NCI-H187 (cell line): ENCODE measurements around the gene ANO10.
"Not testable (repeated sequence)": the region's sequence is repeated elsewhere in the genome, so short reads cannot be mapped to it uniquely, and the experiment has no call there.

Experiments
- DNase-seq, 2 experiments: peaks; one replicate each; lab custom pipeline; 2025; lab: John Stamatoyannopoulos, UW

The ANO10 gene

GRCh38 chr3:43518515-43518914 lies 103.3 kb downstream of the ANO10 start:
- DNase-seq = not testable (repeated sequence)

- no peak for DNase-seq
These were observed 105.7 kb downstream of the ANO10 start for GRCh38 chr3:43515970-43516635.

- no peak for DNase-seq
These were observed 106.4 kb downstream of the ANO10 start for GRCh38 chr3:43515208-43515917.

- DNase-seq = no peak
These were observed 108.9 kb downstream of the ANO10 start for GRCh38 chr3:43512754-43513404.

GRCh38 chr3:43506644-43507043 lies 115.2 kb downstream of the ANO10 start:
- DNase-seq = no peak

- DNase-seq = no peak
These were observed 116.5 kb downstream of the ANO10 start for GRCh38 chr3:43505351-43505750.

- DNase-seq = no peak
These were observed 118.6 kb downstream of the ANO10 start for GRCh38 chr3:43503067-43503728.

- DNase-seq = no peak
These were observed 122.6 kb downstream of the ANO10 start for GRCh38 chr3:43499256-43499655.

GRCh38 chr3:43497905-43498365 lies 123.9 kb downstream of the ANO10 start:
- DNase-seq = no peak

GRCh38 chr3:43497422-43497821 lies 124.4 kb downstream of the ANO10 start:
- no peak for DNase-seq

GRCh38 chr3:43496740-43497375 lies 125.0 kb downstream of the ANO10 start:
- DNase-seq = no peak

- DNase-seq = not testable (repeated sequence)
These were observed 128.9 kb downstream of the ANO10 start for GRCh38 chr3:43492932-43493331.

- not testable (repeated sequence) for DNase-seq
These were observed 130.0 kb downstream of the ANO10 start for GRCh38 chr3:43491807-43492206.

- no peak for DNase-seq
These were observed 131.1 kb downstream of the ANO10 start for GRCh38 chr3:43490640-43491185.

- DNase-seq = no peak
These were observed 131.9 kb downstream of the ANO10 start for GRCh38 chr3:43489930-43490329.

GRCh38 chr3:43485931-43486330 lies 135.9 kb downstream of the ANO10 start:
- no peak for DNase-seq

GRCh38 chr3:43484926-43485488 lies 136.8 kb downstream of the ANO10 start:
- DNase-seq = no peak

GRCh38 chr3:43481375-43481774 lies 140.4 kb downstream of the ANO10 start:
- no peak for DNase-seq

- not testable (repeated sequence) for DNase-seq
These were observed 143.0 kb downstream of the ANO10 start for GRCh38 chr3:43478839-43479238.

- DNase-seq = no peak
These were observed 143.6 kb downstream of the ANO10 start for GRCh38 chr3:43478118-43478785.

GRCh38 chr3:43477600-43477999 lies 144.2 kb downstream of the ANO10 start:
- DNase-seq = no peak
